Measurements from ENCODE around the gene SETDB1.
"Not testable (repeated sequence)": the region's sequence is repeated elsewhere in the genome, so short reads cannot be mapped to it uniquely, and the experiment has no call there.

SETDB1 gene

DNA sequence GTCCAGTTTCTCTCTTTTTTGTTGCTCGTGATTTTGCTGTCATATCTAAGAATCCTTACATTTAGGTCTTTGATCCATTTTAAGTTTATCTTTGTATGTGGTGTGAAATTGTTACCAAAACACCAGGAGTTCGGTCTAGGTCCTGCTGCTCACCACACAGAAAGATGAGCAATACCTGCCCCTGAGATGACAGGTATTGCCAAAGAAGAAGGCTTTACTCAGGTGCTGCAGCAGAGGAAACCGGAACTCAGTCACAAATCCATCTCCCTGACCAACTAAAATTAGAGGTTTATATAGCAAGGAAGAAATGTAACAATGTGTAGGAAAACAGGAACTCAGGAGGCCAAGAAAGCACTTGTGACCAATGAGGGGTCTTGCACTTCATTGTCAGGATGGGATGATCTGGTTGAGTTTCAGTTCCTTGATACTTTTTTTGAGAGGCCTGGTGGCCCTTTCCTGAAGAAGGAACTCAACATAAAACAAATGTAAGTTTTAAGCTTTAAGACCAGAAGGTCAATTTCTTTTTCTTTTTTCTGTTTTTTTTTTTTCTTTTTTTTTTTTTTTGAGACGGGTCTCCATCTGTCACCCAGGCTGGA is 16.5 kb upstream of the SETDB1 start:
- no peak for DNase-seq (ENCODE audit: low read depth)
- no peak for TF ChIP-seq CTCF (conservative IDR thresholded peaks at IDR 0.05; ENCODE audit: low read depth, low read length)
- no peak overlapping the region for H3K4me3 ChIP-seq (ENCODE audit: low read length)

DNA sequence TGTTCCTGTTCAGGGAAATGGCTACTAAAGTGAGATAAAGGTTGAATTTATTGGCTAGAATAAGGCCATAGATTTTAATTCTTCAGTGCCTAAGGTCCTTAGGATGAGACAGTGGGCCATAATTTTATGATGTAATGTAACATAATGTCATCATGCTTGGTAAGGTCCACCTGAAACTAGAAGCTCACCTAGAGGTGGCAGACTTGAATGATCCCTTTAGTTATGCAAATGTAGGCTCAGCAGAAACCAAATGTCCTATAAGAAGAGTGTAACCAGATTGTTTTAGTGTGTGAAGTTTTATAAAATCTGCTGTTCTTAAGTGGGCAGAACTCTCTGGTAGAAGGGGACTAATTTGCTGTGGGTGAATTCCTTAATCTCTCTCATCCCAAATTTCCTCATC is 13.5 kb upstream of the SETDB1 start:
- TF ChIP-seq CTCF (conservative IDR thresholded peaks at IDR 0.05; ENCODE audit: low read depth, low read length), result no peak

DNA sequence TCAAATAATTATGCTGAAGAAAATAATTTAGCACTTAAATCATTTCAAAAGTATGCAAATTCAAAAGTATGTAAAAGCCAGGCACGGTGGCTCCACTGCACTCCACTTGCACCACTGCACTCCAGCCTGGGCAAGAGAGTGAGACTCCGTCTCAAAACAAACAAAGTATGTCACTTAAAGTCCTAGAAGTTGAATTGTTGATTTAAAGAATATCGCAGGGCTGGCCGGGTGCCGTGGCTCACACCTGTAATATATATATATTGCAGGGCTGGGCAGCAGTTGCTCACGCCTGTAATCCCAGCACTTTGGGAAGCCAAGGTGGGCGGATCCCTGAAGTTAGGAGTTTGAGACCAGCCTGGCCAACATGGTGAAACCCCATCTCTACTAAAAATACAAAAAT is 8.8 kb upstream of the SETDB1 start:
- TF ChIP-seq CTCF (conservative IDR thresholded peaks at IDR 0.05; ENCODE audit: low read depth, low read length), result no peak
- no peak for DNase-seq (ENCODE audit: low read depth)
- H3K4me3 ChIP-seq (ENCODE audit: low read length), result no peak overlapping the region

More for the DNA sequence above, 13.5 kb upstream of the SETDB1 start:
- no peak for DNase-seq (ENCODE audit: low read depth)
- no peak overlapping the region for H3K4me3 ChIP-seq (ENCODE audit: low read length)

GRCh38 chr1:150922519-150922975 is 3.6 kb upstream of the SETDB1 start:
- TF ChIP-seq CTCF (conservative IDR thresholded peaks at IDR 0.05; ENCODE audit: low read depth, low read length), result peak; percentile 86
- peak; percentile 35 for DNase-seq (ENCODE audit: low read depth)
- H3K4me3 ChIP-seq (ENCODE audit: low read length), result no peak overlapping the region

GRCh38 chr1:150925080-150925479 is 1.1 kb upstream of the SETDB1 start:
- H3K4me3 ChIP-seq (ENCODE audit: low read length), result no peak overlapping the region
- no peak for DNase-seq (ENCODE audit: low read depth)
- TF ChIP-seq CTCF (conservative IDR thresholded peaks at IDR 0.05; ENCODE audit: low read depth, low read length), result no peak

- no peak overlapping the region for H3K4me3 ChIP-seq (ENCODE audit: low read length)
- no peak for TF ChIP-seq CTCF (conservative IDR thresholded peaks at IDR 0.05; ENCODE audit: low read depth, low read length)
These were observed 1.5 kb downstream of the SETDB1 start for GRCh38 chr1:150927624-150928023.

DNA sequence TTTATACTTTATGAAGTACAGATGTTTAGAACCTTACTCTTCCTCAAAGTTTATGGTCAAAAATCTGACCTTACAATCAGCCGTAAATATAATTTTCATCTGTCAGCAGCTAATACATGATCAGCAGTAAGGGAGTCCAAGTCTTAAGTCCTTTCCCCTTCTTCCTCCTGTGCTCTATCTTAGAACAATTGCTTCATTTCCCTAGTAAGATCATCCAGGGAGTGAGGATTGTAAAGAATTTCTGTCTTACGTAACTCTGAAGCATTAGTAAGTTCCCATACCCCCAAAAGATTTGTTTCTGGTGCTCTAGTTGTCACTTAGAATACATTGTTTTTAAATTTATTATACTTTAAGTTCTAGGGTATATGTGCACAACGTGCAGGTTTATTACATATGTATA is 2.1 kb downstream of the SETDB1 start:
- no peak for TF ChIP-seq CTCF (conservative IDR thresholded peaks at IDR 0.05; ENCODE audit: low read depth, low read length)
- H3K4me3 ChIP-seq (ENCODE audit: low read length), result no peak overlapping the region
- DNase-seq (ENCODE audit: low read depth), result no peak

More at GRCh38 chr1:150927624-150928023, 1.5 kb downstream of the SETDB1 start:
- no peak for DNase-seq (ENCODE audit: low read depth)

GRCh38 chr1:150928775-150929174 is 2.6 kb downstream of the SETDB1 start:
- H3K4me3 ChIP-seq (ENCODE audit: low read length); DNase-seq (ENCODE audit: low read depth): not testable (repeated sequence)

Data from retinal pigment epithelial cell (primary cell).